Esophagus muscularis mucosa (tissue), 4 donors: ENCODE data around the gene UBE2D4. TPM values are rescaled to one million over a fixed set of nuclear protein-coding genes. Genes with fewer than 3 reads are reported as not detected.

ENCODE experiments used
- DNase-seq: peaks from one replicate; pipeline ENCODE4 v3.0.0-alpha.2; 2017; ENCODE audit errors: extremely low spot score
- H3K27ac ChIP-seq, 4 donors: fragments of 200-600 bp; sonication (generic); replicated peaks in 1 of 4; 1 replicate in 3 of 4; 2 replicates in 1 of 4; pipeline ENCODE4 v1.5.1; 2016 to 2019; ENCODE audit warnings: mild to moderate bottlenecking in 1 of 4
- H3K27me3 ChIP-seq, 4 donors: fragments of 200-600 bp; sonication (generic); one replicate each; pipeline versions ENCODE4 v1.5.1 to v1.6.0; 2016 to 2019
- H3K36me3 ChIP-seq, 4 donors: fragments of 200-600 bp; sonication (generic); one replicate each; pipeline ENCODE4 v1.5.1; 2016 to 2019
- H3K4me1 ChIP-seq, 4 donors: fragments of 200-600 bp; sonication (generic); one replicate each; pipeline ENCODE4 v1.5.1; 2016 to 2019
- H3K4me3 ChIP-seq, 4 donors: fragments of 200-600 bp; sonication (generic); 1 replicate in 2 of 4; 2 replicates in 2 of 4; pipeline ENCODE4 v1.5.1; 2016 to 2019; ENCODE audit warnings: mild to moderate bottlenecking in 4 of 4, moderate library complexity in 1 of 4
- H3K9me3 ChIP-seq, 4 donors: fragments of 200-600 bp; sonication (generic); 1 replicate in 3 of 4; 2 replicates in 1 of 4; pipeline ENCODE4 v1.5.1; 2016 to 2019
- EP300 ChIP-seq: sonication (generic); formaldehyde crosslinking; IDR thresholded peaks from one replicate; pipeline ENCODE4 v1.6.1; 2017; ENCODE audit warnings: antibody characterized with exemption
- POLR2A ChIP-seq: fragments of 450-650 bp; IDR thresholded peaks from one replicate; pipeline ENCODE4 v1.6.1; 2017; ENCODE audit warnings: antibody characterized with exemption, moderate library complexity, mild to moderate bottlenecking, low read depth
- POLR2AphosphoS5 ChIP-seq, 2 donors: sonication (generic); formaldehyde crosslinking; IDR thresholded peaks; one replicate each; pipeline ENCODE4 v1.6.1; 2017; ENCODE audit warnings: antibody characterized with exemption in 2 of 2
- WGBS: methylation state at CpG from one replicate; pipeline ENCODE4 v1.1.5; 2018; 5-methylcytosine and 5-hydroxymethylcytosine counted together
- intact Hi-C: fragments of 100-400 bp; cut with DNase I; formaldehyde crosslinking; loops from one replicate; pipeline ENCODE4 v1.15.1; 2023
- total RNA-seq, 4 donors: library from RNA; depleted of rRNA; stranded (reverse); fragments of >200 nt; gene quantifications; one replicate each; pipeline versions ENCODE4 v1.1.0 to v1.2.1, GENCODE V29; 2016
- TF ChIP-seq, protein P1 (sequence below), 3 experiments: fragments of 200-600 bp in 2 of 3; fragments of 450-650 bp in 1 of 3; sonication (generic) in 2 of 3; IDR thresholded peaks; one replicate each; pipeline ENCODE4 v1.5.1; 2017 to 2019; ENCODE audit warnings: antibody characterized with exemption in 3 of 3, mild to moderate bottlenecking in 2 of 3, moderate library complexity in 1 of 3

UBE2D4 gene
- total RNA-seq, 4 donors from 2014 or later: 20.1 to 36.4 (median 26.3) TPM

DNA sequence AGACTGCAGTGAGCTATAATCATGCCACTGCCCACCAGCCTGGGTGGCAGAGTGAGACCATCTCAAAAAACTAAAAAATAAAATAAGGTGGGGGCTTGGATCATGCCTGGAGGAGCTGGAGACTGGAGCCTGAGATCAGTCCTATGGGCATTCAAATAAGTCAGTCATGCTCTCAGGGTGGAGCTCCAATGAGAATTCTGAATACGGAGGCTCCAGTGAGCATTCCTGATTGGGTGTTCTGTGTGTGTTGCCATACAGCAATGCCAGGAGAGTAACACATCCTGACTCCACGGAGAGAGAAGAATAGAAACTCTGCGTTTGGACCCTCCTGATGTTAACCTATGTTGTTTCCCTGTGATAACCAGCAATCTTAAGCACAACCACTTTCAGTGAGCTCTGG is 16.0 kb downstream of the UBE2D4 start:
- H3K9me3 ChIP-seq: no peaks in the 10 kb centered on the region
- H3K27me3 ChIP-seq: no peaks in the 10 kb centered on the region
- 58% methylated on average over 3 of the region's 3 CpGs for WGBS
- peaks cover 0 to 4% (median 2%) of the 10 kb centered on the region in 4 donors for H3K4me1 ChIP-seq
- H3K27ac ChIP-seq: no peak overlapping the region
- no peak for TF ChIP-seq POLR2AphosphoS5 (IDR thresholded peaks at IDR 0.05)
- TF ChIP-seq POLR2A: no peak
- no peak for TF ChIP-seq EP300
- TF ChIP-seq, protein P1, sequence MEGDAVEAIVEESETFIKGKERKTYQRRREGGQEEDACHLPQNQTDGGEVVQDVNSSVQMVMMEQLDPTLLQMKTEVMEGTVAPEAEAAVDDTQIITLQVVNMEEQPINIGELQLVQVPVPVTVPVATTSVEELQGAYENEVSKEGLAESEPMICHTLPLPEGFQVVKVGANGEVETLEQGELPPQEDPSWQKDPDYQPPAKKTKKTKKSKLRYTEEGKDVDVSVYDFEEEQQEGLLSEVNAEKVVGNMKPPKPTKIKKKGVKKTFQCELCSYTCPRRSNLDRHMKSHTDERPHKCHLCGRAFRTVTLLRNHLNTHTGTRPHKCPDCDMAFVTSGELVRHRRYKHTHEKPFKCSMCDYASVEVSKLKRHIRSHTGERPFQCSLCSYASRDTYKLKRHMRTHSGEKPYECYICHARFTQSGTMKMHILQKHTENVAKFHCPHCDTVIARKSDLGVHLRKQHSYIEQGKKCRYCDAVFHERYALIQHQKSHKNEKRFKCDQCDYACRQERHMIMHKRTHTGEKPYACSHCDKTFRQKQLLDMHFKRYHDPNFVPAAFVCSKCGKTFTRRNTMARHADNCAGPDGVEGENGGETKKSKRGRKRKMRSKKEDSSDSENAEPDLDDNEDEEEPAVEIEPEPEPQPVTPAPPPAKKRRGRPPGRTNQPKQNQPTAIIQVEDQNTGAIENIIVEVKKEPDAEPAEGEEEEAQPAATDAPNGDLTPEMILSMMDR (IDR thresholded peaks at IDR 0.05): no peak
- DNase-seq: no peak
- intact Hi-C loops: no loop called here
- peaks cover 7 to 36% (median 25%) of the 10 kb centered on the region in 4 donors for H3K36me3 ChIP-seq
- H3K4me3 ChIP-seq: no peak overlapping the region

DNA sequence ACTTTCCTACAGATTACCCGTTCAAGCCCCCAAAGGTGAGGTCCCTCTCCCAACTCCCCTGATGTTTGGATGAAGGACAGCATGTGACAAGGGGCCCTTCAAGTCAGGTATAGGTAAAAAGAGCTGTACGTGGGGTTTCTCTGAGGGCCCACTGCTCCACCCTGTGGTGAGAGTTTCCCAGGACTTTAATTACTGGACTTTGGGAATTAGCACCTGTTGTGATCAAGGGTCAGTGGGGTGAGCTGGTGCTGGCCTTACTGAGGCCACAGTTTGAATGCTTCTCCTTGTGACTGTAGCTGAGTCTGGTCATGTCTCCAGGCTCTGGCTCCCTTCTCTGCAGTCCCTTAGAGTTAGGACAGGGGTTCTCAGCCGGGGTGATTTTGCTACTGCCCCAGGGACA is 16.8 kb downstream of the UBE2D4 start:
- peaks cover 11 to 44% (median 29%) of the 10 kb centered on the region in 4 donors for H3K36me3 ChIP-seq
- H3K4me3 ChIP-seq: no peak overlapping the region
- no peaks in the 10 kb centered on the region for H3K4me1 ChIP-seq
- intact Hi-C loops: no loop called here
- no peak overlapping the region for H3K27ac ChIP-seq
- WGBS: 71% methylated on average over 3 of the region's 3 CpGs
- TF ChIP-seq POLR2A (no peak), EP300 (no peak), POLR2AphosphoS5 (IDR thresholded peaks at IDR 0.05) (no peak)
- TF ChIP-seq, protein P1 (IDR thresholded peaks at IDR 0.05): no peak
- no peak for DNase-seq
- no peaks in the 10 kb centered on the region for H3K27me3 ChIP-seq
- no peaks in the 10 kb centered on the region for H3K9me3 ChIP-seq

DNA sequence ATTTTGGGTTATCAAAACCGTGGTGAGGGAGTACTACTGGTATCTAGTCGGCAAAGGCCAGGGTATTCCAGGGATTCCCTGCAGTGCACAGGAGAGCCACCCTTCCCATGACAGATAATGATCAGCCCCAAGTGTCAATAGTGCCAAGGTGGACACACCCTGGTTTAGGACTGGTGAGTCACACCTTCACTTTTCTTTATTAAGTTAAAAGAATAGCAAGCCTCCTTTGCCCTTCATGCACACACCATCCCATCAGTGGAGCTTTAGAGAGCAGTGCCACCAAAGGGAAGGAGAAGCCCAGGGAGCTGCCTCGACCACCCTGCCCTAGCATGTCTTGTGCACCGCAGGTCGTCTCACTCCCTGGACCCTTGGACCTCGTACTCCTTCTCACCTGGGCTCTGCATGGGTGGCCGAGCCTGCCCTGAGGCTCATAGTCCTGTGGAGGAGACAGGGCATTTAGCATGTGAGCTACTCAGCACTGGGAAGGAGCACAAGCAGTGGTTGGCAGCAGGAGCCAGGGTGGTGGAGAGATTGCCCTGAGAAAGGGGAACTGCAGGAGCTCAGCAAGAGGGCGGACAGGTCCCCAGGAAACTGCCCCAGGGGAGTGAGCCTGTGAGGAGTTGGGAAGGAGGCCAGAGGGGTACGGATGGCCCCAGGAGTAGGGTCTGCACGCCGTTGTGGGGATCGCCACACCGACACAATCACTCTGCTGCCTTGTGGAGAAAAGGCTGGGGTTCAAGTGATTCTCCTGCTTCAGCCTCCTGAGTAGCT is 17.4 kb downstream of the UBE2D4 start:
- WGBS: 94% methylated on average over 10 of the region's 13 CpGs
- H3K36me3 ChIP-seq: peaks cover 11 to 49% (median 34%) of the 10 kb centered on the region in 4 donors
- intact Hi-C loops: no loop called here

DNA sequence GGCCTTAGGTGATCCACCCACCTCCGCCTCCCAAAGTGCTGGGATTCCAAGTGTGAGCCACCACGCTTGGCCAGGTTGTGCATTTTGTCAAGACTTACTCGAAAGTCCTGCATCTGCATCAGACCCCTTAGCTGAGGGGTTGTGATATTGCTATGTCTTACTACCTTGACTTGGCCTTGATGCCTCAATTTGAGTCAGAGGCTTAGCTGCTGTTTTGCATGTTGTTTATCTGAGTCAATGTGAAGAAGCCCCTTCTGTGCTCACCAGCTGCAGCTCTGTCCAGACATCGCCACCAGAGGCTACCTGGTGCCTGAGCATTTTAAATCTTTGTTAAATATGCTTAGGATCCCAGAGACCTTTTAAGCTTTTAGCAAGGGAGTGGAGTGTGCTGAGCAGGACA is 18.1 kb downstream of the UBE2D4 start:
- H3K27ac ChIP-seq: no peak overlapping the region
- H3K4me1 ChIP-seq: no peaks in the 10 kb centered on the region
- no peaks in the 10 kb centered on the region for H3K9me3 ChIP-seq
- WGBS: 88% methylated on average over 3 of the region's 4 CpGs
- intact Hi-C loops: no loop called here
- no peaks in the 10 kb centered on the region for H3K27me3 ChIP-seq
- no peak for DNase-seq
- no peak for TF ChIP-seq POLR2AphosphoS5 (IDR thresholded peaks at IDR 0.05)
- TF ChIP-seq EP300: no peak
- no peak for TF ChIP-seq POLR2A
- peaks cover 7 to 48% (median 40%) of the 10 kb centered on the region in 4 donors for H3K36me3 ChIP-seq
- no peak overlapping the region for H3K4me3 ChIP-seq

More for the DNA sequence above, 17.4 kb downstream of the UBE2D4 start:
- H3K4me1 ChIP-seq: no peaks in the 10 kb centered on the region
- no peaks in the 10 kb centered on the region for H3K9me3 ChIP-seq
- TF ChIP-seq EP300: no peak
- no peak for TF ChIP-seq POLR2A
- TF ChIP-seq POLR2AphosphoS5 (IDR thresholded peaks at IDR 0.05): no peak
- TF ChIP-seq, protein P1 (IDR thresholded peaks at IDR 0.05): no peak
- H3K4me3 ChIP-seq: no peak overlapping the region
- no peak for DNase-seq
- no peaks in the 10 kb centered on the region for H3K27me3 ChIP-seq
- H3K27ac ChIP-seq: no peak overlapping the region

DNA sequence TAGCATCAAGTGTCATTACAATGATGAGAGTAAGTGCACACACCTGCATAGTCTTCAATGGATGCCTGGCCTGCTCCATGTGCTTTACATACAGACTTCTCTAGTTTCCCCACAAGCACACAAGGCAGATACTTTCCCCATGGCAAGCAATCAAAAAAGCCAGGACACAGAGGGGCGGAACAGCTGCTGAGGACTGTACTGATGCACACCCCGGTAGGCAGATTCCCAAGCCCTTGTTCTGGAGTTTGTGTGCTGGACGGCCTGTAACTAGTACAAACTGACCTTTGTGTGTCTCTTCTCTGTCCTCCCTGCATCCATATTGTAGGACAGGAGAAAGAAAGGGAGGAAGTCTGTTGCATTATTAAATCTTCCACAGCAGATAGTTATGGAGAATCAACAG is 25.8 kb downstream of the UBE2D4 start:
- Histone ChIP-seq H3K27ac (no peak overlapping the region), H3K27me3 (no peaks in the 10 kb centered on the region), H3K4me1 (no peaks in the 10 kb centered on the region), H3K36me3 (peaks cover 32 to 86% (median 64%) of the 10 kb centered on the region in 4 donors), H3K4me3 (no peak overlapping the region), H3K9me3 (no peaks in the 10 kb centered on the region)
- DNase-seq: no peak
- intact Hi-C loops: no loop called here
- TF ChIP-seq POLR2A (no peak), EP300 (no peak), POLR2AphosphoS5 (IDR thresholded peaks at IDR 0.05) (no peak)
- TF ChIP-seq, protein P1 (IDR thresholded peaks at IDR 0.05): no peak
- WGBS: 94% methylated on average over 3 of the region's 3 CpGs
